MCF 10A (cell line): Measurements from ENCODE around the gene BSG. TPM values are rescaled to one million over a fixed set of nuclear protein-coding genes. Genes with fewer than 3 reads are reported as not detected.

ENCODE experiments used
- BruUV-seq: library from RNA; stranded (reverse); fragments of 400-500 nt; replicated peaks from 2 replicates; lab custom pipeline; 2021; lab: Mats Ljungman, UMichigan
- CTCF ChIA-PET: fragments of 300-600 bp; sonication (Branson Sonifier 250); formaldehyde crosslinking; extraction: SDS; loops from one replicate; lab custom pipeline; 2021; ENCODE audit warnings: antibody characterized with exemption, inconsistent platforms; lab: Yijun Ruan, JAX
- POLR2A ChIA-PET: fragments of 300-600, 350-650 bp; sonication (Branson Sonifier 250); formaldehyde crosslinking; extraction: SDS; loops from one replicate; lab custom pipeline; 2020; ENCODE audit warnings: antibody characterized with exemption, inconsistent platforms; lab: Yijun Ruan, JAX
- DNase-seq: peaks from one replicate; pipeline ENCODE4 v3.0.0-alpha.2; 2018; ENCODE audit not compliant: unreplicated experiment
- H3K27ac Mint-ChIP-seq: one replicate; pipeline ENCODE4 v1.8.0; 2022; ENCODE audit warnings: mild to moderate bottlenecking, low read depth, mixed read lengths; ENCODE audit not compliant: unreplicated experiment
- H3K27me3 Mint-ChIP-seq: one replicate; pipeline ENCODE4 v1.8.0; 2022; ENCODE audit warnings: mixed read lengths; ENCODE audit not compliant: insufficient read depth, unreplicated experiment
- H3K36me3 Mint-ChIP-seq: one replicate; pipeline ENCODE4 v1.8.0; 2022; ENCODE audit warnings: mild to moderate bottlenecking, moderate library complexity, mixed read lengths; ENCODE audit not compliant: insufficient read depth, unreplicated experiment
- H3K4me1 Mint-ChIP-seq: one replicate; pipeline ENCODE4 v1.8.0; 2022; ENCODE audit warnings: mixed read lengths; ENCODE audit not compliant: insufficient read depth, unreplicated experiment
- H3K4me3 Mint-ChIP-seq: one replicate; pipeline ENCODE4 v1.8.0; 2022; ENCODE audit warnings: mild to moderate bottlenecking, moderate library complexity, mixed read lengths; ENCODE audit not compliant: unreplicated experiment
- H3K9me3 Mint-ChIP-seq: one replicate; pipeline ENCODE4 v1.8.0; 2022; ENCODE audit warnings: mixed read lengths; ENCODE audit not compliant: unreplicated experiment
- intact Hi-C: fragments of 100-400 bp; cut with micrococcal nuclease; formaldehyde crosslinking; loops from 2 replicates; pipeline ENCODE4 v1.14.1; 2022
- total RNA-seq: library from RNA; stranded (reverse); gene quantifications from 2 replicates; pipeline ENCODE4 v1.2.3, GENCODE V29; 2022
- TF ChIP-seq, protein P1 (sequence below): fragments of 200-600 bp; IDR thresholded peaks from one replicate; pipeline ENCODE4 v1.8.0; 2022; ENCODE audit warnings: antibody characterized with exemption, mild to moderate bottlenecking; ENCODE audit not compliant: unreplicated experiment

BSG gene
- total RNA-seq, 1 experiment from 2014 or later, result 557 TPM

- Mint-ChIP-seq H3K27me3 (no peaks in the 10 kb centered on the region), H3K4me3 (no peak overlapping the region), H3K27ac (no peak overlapping the region), H3K4me1 (peaks cover 17% of the 10 kb centered on the region), H3K9me3 (no peaks in the 10 kb centered on the region), H3K36me3 (peaks cover 38% of the 10 kb centered on the region)
- no peak for DNase-seq
- TF ChIP-seq, protein P1, sequence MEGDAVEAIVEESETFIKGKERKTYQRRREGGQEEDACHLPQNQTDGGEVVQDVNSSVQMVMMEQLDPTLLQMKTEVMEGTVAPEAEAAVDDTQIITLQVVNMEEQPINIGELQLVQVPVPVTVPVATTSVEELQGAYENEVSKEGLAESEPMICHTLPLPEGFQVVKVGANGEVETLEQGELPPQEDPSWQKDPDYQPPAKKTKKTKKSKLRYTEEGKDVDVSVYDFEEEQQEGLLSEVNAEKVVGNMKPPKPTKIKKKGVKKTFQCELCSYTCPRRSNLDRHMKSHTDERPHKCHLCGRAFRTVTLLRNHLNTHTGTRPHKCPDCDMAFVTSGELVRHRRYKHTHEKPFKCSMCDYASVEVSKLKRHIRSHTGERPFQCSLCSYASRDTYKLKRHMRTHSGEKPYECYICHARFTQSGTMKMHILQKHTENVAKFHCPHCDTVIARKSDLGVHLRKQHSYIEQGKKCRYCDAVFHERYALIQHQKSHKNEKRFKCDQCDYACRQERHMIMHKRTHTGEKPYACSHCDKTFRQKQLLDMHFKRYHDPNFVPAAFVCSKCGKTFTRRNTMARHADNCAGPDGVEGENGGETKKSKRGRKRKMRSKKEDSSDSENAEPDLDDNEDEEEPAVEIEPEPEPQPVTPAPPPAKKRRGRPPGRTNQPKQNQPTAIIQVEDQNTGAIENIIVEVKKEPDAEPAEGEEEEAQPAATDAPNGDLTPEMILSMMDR, result no peak
- ChIA-PET POLR2A (interaction anchor here (1.7 to 7.7 kb wide), 4 partner anchors 9 to 89 kb away, joined by 4 to 110 read pairs (median 16); partner anchors contain the start of gene CDC34), CTCF (interaction anchor here (1.7 kb wide), 1 partner anchor 45 kb away, joined by 3 read pairs; no protein-coding TSS in a partner anchor)
- intact Hi-C loops, result no loop called here
- no TSS peak for BruUV-seq
Observed at GRCh38 chr19:577439-578392, 5.3 kb downstream of the BSG start.

DNA sequence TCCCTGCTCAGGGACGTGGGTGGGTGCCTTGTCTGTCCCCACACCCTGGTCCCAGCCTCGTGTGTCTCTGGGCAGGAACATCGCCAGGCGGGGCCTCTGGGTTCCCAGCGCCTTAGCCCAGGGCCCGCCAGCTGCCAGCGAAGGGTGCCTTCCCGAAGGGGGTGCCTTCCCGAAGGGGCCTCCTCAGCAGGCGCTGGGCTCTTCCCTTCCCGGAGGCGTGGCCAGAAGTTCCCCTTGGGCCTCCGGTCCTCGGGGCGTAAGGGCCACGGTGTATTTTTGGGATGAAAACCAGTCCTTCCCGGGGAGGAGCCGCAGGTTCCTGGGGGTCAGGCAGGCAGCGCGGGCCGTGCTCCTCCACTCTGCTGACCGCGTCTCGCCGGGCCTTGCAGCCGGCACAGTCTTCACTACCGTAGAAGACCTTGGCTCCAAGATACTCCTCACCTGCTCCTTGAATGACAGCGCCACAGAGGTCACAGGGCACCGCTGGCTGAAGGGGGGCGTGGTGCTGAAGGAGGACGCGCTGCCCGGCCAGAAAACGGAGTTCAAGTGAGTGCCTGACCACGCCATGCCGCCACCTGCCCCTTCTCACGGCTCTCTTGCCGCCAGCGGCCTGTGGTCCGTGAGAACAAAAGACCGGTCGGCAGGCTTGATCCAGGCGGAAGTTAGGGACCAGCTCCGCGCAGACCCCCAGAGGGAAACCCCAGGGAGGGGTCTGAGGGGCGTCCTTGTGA, 6.9 kb downstream of the BSG start:
- Mint-ChIP-seq H3K36me3 (peaks cover 45% of the 10 kb centered on the region), H3K27ac (no peak overlapping the region), H3K4me3 (no peak overlapping the region), H3K27me3 (no peaks in the 10 kb centered on the region), H3K4me1 (peaks cover 17% of the 10 kb centered on the region), H3K9me3 (no peaks in the 10 kb centered on the region)
- no TSS peak for BruUV-seq
- CTCF ChIA-PET, result interaction anchor here (1.0 kb wide), 1 partner anchor 49 kb away, joined by 3 read pairs; no protein-coding TSS in a partner anchor
- POLR2A ChIA-PET, result no interaction called here
- no peak for DNase-seq
- TF ChIP-seq, protein P1, result no peak
- intact Hi-C loops, result no loop called here

- no peak for DNase-seq
- Mint-ChIP-seq H3K9me3 (no peaks in the 10 kb centered on the region), H3K36me3 (peaks cover 45% of the 10 kb centered on the region), H3K4me1 (peaks cover 14% of the 10 kb centered on the region), H3K27ac (no peak overlapping the region), H3K4me3 (no peak overlapping the region), H3K27me3 (no peaks in the 10 kb centered on the region)
- TF ChIP-seq, protein P1, result no peak
- no TSS peak for BruUV-seq
- ChIA-PET POLR2A (no interaction called here), CTCF (no interaction called here)
- intact Hi-C loops, result no loop called here
Observed at GRCh38 chr19:579842-580155, 7.4 kb downstream of the BSG start.

DNA sequence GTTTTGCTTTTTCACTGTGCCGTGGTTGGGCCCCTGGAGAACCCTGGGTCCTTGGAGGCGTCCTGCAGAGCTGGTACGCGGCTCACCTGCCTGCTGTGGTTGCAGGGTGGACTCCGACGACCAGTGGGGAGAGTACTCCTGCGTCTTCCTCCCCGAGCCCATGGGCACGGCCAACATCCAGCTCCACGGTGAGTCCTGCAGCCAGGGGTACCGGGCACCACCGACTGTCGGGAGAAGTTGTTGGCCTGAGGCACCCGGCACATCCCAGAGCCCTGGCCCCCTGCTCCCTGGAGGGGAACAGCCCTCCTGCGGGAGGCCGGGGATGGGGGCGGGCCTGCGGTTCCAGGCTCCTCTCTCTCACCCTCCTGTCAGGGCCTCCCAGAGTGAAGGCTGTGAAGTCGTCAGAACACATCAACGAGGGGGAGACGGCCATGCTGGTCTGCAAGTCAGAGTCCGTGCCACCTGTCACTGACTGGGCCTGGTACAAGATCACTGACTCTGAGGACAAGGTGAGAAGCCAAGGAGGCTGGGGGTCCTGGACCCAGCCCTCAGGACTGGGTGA, 8.0 kb downstream of the BSG start:
- POLR2A ChIA-PET, result no interaction called here
- H3K4me3 Mint-ChIP-seq, result no peak overlapping the region

More for the DNA sequence above, 8.0 kb downstream of the BSG start:
- intact Hi-C loops, result no loop called here
- Mint-ChIP-seq H3K36me3 (peaks cover 45% of the 10 kb centered on the region), H3K9me3 (no peaks in the 10 kb centered on the region), H3K27me3 (no peaks in the 10 kb centered on the region), H3K27ac (no peak overlapping the region), H3K4me1 (peaks cover 9% of the 10 kb centered on the region)
- no peak for DNase-seq
- CTCF ChIA-PET, result no interaction called here
- no TSS peak for BruUV-seq
- TF ChIP-seq, protein P1, result no peak
